GM18507 (cell line): ENCODE results near the gene ATOSB.

Source experiments
- DNase-seq: peaks from one replicate; pipeline ENCODE4 v3.0.0; 2011; ENCODE audit warnings: low read depth; ENCODE audit not compliant: insufficient read length; ENCODE audit errors: extremely low spot score
- FAIRE-seq: peaks from 2 replicates; lab custom pipeline; 2011; peaks lifted over from hg19 to GRCh38; lab: Jason Lieb, UNC

ATOSB gene

DNA sequence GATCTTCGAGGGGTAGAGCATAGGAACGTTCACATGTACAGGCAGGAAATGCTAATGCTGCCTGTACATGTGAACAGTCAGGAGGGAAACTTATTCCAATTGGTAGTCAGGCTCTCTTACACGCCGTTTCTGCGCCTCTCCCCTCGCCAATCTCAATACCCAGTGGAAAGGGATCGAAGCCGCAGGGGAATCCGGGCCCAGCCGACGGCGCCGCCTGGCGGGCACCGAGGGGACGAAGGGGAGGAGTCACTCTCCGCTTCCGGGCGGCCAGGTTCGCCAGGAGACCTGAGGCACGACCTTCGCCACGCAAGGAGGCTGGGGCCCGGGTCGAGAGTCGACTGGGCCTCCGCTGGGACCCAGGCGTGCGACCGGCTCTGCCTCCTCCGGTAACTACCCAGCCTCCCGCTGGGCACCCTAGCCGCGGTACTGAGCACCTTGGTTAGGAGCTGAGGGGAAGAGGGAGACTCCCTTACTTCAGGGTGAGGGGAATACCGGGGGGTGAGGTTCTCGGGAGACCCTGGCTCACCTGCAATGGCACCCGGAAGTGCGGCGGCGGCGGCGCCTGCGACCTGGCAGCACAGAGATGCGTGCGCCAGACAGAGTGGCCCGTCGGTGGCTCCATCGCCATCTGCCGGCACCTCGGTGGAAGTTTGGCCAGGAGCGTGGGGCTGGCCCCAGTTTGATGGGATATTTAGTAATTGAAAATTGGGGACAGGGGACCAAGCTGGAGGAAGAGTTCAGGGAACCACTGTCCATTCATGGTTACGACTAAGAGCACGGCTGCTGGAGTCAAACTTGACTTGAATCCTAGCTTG, 19.4 kb downstream of the ATOSB start, which contains the start of gene PIGO:
PIGO (minus strand) TSS at position 557 of the 815 bp plus-strand sequence. CDS start 1,026 bp downstream, outside the sequence.
- FAIRE-seq (peak; percentile 86), DNase-seq (peak; percentile 78)

DNA sequence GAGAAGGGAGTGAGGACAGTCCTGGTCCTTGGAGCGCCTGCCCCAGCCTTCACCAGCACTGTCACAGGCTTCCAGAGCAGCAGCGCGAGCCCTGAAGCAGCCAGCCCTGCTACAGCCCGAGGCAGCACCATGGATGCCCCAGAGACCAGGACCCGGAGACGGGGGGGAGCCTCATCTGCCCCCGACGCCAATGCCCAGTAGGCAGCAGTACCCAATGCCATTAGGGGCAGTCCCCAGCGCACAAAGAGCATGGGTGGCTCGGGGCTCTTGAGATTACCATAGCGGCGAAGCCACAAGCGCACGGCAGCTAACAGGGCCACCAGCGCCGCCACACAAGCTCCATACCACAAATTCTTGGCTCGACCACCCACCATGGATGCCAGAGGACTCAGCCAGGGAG, 24.1 kb downstream of the ATOSB start:
- DNase-seq: no peak
- no peak for FAIRE-seq

DNA sequence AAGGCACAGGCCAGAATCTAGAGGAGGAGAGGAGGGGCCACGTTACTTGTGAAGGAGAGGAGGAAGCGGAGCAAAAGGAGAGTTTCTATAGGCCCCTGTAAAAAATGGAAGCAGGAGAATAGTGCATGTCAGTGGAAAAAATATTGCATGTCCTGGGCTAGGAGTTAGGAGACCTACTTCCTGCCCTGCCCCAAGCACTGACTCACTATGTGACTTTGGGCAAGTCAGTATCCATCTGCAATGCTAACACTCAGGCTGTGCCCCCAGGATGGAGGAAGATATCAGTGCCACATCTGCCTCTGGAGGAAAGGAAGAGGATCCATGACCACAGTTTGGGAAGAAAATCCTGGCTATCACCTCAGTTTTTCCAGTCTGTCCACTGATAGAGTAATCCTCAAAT, 26.2 kb downstream of the ATOSB start:
- DNase-seq (no peak), FAIRE-seq (no peak)

DNA sequence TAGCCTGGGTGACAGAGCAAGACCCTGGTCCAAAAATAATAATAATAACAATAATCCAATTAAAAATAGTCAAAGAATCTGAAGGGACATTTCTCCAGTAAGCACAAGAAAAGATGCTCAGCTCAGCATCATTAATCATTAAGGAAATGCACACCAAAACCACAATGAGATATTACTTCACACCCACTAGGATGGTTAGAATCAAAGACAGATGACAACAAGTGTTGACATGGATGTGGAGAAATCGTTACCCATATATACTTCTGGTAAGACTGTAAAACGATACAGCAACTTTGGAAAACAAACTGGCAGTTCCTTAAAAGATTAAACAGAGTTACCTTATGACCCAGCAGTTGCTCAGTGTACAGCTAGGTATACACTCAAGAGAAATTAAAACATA, 30.6 kb downstream of the ATOSB start:
- FAIRE-seq (no peak), DNase-seq (no peak)

DNA sequence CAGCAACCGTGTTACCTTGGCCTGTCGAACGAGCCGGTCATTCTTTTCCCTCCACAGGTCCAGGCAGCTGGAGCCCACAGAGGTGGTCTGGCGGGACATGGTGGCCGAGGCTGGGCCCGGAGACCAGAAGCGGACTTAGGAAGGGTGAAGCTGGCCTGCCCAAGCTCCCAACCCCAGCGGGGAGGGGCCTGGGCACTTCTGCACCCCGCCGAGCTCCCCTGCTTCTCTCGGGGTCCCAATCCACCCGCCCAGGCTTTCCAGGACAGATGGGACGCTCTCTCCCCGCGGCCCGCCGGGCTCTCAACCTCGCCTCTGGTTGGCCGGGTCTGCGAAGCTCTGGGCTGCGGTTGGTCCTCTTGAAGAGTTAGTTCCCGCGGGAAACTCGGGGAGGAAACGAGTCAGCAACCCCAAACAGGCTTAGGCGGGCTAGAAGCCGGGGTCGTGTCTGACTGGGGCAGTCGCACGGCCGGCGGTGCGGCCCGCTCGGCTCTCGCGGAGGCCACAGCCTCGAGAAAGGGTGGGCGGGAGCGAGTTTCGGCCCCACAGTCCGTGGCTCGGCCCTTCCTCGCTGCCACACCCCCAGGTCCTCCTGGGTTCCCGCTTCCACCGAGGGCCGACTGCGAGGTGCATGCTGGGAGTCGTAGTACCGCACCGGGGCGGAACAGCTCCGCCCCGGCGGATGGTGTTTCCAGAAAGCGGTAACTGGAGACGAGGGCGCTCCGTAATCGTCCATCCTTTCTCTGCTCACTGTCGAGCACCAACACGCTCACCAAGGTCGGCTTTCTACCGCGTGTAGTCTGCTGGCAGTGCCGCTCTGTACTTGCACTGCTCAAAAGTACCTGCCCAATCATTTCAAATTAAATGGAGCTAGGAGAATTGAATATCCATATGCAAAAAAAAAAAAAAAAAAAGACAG, 36.0 kb downstream of the ATOSB start, which contains the start of gene FANCG:
FANCG (minus strand) TSS at position 517 of the 916 bp plus-strand sequence; CDS start at position 99, 418 bp downstream.
- DNase-seq (peak; percentile 83), FAIRE-seq (peak; percentile 97)

DNA sequence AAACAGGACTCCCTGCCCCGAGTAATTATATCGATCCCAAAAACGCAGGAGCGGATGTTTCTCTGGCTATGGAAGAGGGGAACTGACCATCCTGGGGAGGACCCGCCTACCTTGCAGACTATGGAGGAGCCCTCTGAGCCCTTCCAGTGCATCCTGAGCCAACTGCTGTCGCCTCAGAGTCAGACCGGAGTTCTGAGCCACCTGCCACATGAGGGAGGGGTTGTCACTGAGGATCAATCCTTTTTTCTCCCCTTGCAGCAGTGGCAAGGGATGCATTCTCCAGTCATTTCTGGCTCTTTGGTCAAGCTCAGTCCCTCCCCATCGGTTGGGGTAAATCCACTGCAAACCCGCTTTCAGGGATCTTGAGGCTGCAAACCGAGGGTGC, 36.6 kb downstream of the ATOSB start:
- no peak for FAIRE-seq
- no peak for DNase-seq

DNA sequence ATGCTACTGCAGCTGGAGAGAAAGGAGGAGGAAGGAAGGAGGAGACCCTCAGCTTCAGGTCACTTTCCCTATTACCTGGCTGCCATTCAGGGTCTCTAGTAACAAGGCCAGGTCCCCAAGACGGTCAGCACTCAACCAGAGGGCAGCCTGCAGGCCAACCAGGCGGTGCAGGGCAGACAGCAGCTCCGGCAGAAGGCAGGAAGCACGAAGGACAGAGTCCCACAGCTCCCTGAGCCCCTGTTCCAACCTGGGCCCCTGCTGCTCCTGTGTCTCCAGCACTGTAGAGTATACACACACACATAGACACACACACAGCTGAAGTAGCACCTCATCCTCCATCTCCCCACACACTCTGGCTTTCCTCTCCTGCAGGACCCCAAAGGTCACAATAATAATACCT, 37.6 kb downstream of the ATOSB start:
- no peak for DNase-seq

DNA sequence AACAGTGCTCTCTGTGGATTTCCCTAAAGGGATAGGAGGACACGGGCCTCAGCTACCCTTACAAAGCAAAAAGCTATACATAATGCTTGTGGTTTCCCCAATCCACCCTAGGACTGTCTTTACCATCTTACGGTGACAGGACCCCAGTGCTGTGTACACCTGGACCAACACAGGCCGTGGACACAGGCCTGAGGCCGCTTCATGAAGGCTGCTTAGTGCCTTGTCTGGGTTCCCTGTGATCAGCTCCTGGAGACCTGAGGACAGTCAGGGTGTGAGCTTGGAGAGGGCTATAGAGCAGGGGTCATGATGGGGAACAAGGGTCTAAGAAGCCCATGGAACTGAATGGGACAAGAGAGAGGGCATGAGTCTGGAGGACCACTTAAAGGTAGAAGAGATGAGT, 38.8 kb downstream of the ATOSB start:
- DNase-seq: no peak
- FAIRE-seq: no peak

More for the DNA sequence above, 37.6 kb downstream of the ATOSB start:
- no peak for FAIRE-seq

DNA sequence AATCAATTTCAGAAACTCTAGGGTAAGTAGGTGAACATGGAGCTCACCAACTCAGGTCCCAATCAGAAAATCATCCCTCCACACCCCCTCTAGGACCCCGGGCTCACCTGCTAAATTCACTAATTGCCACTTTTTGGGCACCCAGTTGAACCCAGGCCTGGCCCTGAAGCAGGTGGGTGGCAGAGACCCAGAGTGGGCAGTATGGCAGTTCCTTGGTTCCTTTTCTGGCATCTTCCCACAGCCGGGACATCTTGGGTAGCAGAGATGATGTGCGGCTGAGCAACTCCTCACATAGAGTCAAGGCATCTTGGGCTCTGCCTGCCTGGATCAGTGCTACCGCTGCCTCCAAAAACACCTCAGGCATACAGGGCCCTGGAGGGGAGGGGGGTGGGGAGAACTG, 40.3 kb downstream of the ATOSB start:
- FAIRE-seq: no peak

DNA sequence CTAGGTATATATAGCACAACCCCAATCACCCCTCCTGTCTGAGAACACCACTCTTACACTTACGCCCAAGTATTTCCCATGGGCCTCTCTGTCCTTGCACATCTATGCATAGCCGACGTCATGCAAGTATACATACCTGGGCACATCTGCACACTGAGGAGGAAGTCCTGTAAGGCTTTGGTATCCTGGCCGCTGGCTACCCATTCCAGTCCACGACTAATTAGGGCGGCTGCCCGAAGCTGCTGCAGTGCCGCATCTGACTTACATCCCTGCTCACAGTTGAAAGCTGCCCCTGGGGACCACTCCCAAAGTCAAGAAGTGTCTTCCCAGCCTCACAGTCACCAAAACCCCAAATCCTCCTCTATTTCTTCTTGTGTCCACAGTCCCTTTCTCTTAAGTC, 40.9 kb downstream of the ATOSB start:
- DNase-seq: no peak
- no peak for FAIRE-seq

More for the DNA sequence above, 40.3 kb downstream of the ATOSB start:
- no peak for DNase-seq

DNA sequence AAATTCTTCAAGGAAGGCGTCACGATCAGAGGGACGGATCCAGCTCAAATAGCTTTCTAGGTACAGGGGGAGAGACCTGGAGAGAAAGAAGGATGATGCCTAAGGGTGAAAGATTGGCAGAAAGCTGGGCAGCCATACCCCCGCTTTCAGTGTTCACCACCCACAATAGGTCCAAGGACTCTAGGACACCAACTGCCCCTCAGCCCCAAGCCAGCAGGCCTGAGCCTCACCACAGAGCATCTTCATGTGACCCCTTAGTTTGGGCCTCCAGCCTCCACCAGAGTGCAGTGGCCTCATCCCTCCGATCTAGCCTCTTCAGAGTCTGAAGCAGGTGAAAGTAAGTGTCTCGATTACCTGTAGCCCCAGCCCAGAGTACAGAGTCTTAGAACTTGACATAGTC, 41.5 kb downstream of the ATOSB start:
- FAIRE-seq: no peak
- no peak for DNase-seq

DNA sequence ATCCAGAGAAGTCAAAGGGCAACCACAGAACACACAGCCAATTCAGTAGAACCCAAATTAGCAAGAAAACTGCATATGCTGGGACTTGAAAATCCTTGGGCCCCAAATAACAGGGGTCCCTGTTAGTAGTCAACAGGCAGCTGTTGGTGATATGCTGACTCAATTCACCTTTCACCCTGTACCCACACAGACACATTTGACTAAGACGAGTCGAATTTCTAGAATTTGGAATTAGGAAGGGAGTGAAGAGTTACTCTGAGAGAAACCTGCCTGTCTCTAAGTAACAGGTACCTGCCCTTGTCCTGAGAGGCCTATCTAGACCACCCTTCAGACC, 42.4 kb downstream of the ATOSB start:
- no peak for FAIRE-seq
- no peak for DNase-seq

DNA sequence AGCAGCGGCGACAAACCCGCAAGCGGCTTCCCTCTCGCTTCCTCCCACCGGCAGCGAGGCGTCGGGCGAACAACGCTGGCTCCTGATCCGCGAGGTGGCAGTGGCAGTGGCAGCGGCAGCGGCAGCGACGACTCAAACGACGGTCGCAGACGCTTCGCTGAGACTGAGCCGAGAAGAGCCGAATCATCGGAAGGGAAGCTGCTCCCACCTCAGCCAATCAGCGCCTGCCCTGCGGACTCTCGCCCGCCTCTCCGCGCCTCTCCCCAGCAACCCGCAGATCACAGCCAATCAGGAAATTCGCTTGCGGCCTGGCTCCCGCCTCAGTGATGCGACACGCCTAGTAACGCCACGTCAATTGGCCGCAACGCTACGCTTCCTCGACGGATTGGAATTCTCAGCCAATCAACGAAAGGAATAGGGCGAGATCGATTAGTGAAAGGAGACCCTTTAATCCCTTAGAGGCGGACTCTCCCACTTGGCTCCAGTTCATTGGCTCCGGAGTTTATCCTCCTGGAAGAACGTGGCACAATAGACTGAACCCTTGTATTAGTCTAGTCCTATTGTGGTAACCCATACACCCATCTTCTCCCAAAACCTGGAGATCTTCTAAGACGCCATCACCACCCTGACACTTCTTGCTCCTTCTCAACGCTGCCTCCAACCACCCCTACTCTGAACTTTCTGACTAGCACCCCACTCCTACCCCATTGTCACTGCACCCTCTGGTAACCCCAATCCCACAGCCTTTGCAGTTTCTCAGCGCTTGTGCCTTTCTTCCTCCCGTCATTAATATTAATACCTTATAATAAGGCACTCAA, 43.0 kb downstream of the ATOSB start, which contains the start of gene VCP:
VCP (minus strand) TSS at position 165 of the 818 bp plus-strand sequence. CDS start 272 bp downstream, outside the sequence.
- peak; percentile 100 for FAIRE-seq

DNA sequence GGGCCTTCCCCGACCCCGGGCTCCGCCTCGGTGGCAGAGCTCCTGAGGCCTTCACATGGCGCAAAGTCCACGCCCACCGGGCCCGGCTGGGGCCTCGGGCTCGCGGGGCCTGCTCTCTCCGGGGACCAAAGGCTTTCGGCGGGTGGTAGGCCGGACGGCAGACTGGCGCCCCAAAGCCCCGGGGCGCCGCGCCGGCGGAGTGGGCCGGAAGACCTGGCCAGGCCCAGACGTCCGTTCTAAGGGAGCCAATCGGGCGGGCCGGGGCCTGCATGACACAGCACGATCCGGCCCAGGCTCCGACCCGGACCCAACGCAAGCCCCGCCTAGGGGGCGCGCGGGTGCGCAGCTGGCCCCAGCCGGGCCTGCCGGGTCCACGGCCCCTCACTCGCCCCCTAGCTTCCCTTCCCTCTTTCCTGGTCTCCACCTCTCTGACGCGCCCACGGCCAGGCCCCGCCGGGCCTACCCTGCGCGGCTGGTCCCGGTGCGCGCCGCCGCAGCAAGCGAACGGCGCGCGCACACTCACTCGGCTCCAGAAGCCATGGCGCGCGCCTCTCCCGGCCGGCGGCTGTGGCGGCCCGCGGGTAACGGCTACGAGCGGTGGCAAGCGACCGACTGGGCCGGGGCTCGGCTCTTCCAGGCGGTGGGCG, 43.7 kb downstream of the ATOSB start:
- FAIRE-seq (peak; percentile 78), DNase-seq (peak; percentile 53)

More for the DNA sequence above, 43.0 kb downstream of the ATOSB start, which contains the start of gene VCP:
- peak; percentile 98 for DNase-seq

DNA sequence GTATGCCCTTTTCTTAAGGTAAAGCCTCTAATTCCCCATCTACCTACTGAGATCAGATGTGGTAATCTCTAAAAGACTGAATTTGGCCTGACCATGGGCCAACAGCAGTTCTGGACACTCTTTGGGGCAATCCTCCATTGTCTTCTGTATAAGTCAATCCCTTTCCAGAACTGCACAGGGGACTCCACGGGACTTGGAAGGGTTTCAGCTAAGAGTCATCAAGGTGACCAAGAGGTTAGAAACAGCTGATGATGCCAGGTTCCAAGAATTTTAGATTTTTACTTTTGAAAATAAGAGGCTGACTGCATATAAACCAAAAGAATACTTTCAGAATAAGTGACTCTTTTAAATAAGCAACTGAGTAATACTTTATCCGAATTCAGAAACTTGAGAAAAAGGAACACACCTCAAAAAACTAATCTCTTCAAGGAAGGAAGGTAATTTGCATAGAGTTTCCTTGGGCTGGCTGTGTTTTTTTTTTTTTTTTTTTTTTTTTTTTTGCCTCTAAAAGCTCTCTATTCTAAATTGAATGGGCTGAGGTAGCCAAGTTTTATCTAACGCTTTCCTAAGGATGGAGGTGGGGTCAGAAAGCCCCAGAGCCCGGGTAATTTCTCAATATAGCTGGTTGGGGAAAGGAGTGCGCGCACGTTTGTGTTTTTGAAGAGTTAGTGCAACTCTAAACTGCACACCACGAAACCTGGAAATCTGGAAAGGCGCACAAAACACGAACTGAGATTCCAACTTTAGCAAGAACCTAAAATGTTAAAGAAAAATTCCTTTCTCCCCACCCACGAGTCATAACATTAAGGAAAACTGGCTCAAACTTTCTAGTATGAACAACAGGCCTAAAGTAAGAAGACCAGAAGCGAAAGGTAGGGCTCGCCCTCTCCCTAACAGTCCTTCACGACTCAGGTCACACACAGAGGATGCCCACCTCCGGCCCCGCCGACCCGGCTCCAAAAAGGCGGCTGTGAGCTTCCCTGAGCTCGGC, 44.5 kb downstream of the ATOSB start:
- FAIRE-seq (peak; percentile 65), DNase-seq (no peak)

DNA sequence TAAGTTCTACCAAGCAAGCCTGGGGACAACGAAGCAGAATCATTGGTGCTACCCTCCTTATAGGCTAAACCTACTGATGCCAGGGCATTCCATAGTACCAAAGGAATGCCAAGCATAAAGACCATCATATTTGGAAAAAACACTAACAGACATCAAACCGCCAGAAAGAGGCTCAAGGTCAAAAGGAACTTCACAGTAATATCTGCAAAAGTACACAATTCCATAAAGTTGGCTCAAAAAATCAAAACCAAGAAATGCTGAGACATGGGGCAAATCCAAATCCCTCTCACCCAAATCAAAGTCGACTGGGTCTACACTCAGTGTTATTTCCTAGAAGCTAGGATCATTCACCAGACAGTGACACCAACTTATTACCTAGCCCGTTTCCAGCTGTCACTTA, 46.6 kb downstream of the ATOSB start:
- FAIRE-seq (no peak), DNase-seq (no peak)

DNA sequence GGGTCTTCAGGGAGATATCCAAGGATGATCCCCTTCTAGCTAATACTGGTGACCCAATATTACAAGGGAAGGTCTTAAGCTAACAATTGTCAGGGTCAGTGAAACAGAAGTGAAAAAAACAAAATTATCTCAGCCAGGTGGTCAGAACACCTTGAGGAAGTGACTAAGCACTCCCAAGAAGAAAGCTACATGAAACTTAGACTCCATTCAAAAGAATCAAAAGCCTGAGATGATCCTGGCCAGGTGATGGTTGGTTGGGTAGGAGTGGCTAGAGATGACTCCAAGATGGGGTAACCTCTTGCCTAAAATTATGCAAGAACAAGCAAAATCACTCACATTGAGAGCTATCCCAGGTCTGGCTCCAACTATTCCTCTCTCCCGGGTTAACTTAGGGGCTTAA, 48.6 kb downstream of the ATOSB start:
- DNase-seq (no peak), FAIRE-seq (no peak)
